ENCODE data around the gene KCNK15.

The KCNK15 gene

DNA sequence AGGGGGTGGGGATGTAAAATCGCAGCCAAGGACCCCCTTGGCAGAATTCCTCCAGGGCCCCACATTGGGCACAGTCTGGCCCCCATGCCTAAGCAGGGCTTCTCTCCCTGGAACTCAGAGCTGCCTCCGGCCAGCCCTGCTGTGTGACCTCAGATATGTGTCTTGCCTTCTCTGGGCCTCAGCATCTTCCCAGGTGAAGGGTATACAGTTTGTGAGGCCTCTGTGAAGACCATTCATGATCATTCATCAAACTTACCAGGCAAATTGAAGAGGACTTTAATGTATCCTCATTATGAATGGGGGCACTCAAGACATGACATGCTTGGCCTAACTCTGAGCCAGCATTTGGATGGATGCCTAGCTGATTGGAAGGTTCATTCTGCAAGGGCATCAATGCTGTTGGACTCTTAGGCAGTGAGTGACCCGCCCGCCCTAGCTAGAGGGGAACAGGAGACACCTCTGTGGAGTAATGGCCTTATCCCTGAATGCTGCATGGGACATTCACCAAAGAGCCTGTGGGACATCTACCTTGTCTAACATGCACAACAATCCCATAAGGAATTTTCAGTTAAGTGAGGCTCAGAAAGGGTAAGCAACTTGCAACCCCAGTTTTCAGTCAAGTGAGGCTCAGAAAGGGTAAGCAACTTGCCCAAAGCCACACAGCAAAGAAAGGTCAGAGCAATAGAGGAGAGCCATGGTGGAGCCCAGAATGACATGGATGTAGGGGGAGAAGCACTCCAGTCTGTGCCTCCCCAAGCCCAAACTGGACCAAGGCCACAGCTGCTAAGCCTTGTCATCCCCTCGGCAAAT, 30.0 kb upstream of the KCNK15 start:
- no peak for FAIRE-seq

GRCh38 chr20:44716309-44717106, 29.2 kb upstream of the KCNK15 start:
- FAIRE-seq = no peak

GRCh38 chr20:44717986-44718385, 27.7 kb upstream of the KCNK15 start:
- no peak for FAIRE-seq

DNA sequence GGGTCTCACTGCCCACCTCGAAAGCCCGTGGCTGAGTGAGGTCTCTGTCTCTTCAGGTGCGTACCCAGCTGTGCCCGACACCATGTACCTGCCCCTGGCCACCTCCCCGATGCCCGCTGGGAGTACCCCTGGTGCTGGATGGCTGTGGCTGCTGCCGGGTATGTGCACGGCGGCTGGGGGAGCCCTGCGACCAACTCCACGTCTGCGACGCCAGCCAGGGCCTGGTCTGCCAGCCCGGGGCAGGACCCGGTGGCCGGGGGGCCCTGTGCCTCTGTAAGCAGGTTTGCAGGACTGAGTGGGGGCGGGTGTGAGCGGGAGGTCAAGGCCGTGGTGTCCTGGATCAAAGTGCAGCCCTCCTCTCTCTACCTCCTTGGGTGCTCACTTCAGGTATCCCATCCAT, 25.8 kb upstream of the KCNK15 start:
- FAIRE-seq = no peak

DNA sequence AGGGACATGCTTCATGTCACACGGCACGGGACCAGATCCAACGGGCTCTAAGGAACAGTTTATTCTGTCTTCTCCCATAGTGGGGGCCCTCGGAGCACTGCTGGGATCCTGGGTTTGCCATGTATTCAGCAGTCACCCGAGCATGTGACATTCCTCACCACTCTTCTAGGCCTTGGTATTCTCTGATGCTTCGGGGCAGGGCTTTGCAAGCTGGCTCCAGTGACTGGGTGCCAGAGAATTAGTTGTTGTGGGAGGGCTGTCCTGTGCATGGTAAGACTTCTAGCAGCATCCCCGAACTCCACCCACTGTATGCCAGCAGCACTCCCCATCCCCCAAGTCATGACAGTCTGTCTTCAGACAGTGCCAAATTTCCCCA, 25.1 kb upstream of the KCNK15 start:
- no peak for FAIRE-seq

DNA sequence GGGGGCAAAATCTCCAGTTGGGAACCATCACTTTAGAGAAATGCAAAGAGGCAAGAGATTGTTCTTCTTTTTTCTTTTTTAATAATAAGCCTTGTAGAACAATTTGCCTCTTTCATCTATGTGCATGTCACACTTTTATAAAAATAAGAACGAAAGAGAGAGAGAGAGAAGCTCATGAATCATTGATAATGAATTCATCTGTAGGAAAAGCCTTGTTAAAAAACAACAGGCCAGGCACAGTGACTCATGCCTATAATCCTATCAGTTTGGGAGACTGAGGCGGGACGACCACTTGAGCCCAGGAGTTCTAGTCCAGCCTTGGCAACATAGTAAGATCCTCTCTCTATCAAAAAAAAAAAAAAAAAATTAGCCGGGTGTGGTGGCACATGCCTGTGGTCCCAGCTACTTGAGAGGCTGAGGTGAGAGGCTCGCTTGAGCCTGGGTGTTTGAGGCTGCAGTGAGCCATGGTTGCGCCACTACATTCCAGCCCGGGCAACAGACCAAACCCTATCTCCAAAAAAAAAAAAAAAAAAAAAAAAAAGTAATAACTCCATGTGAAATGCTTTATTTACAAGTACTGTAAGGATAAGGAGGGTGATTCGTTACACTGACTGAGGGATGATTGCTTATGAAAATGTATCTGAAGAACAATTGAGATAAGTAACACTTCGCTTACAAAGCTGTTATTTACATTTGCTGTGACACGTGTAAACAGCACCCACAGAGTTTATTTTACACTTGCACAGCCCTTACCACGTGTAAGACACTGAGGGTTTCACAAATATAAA, 24.5 kb upstream of the KCNK15 start:
- no peak for FAIRE-seq

DNA sequence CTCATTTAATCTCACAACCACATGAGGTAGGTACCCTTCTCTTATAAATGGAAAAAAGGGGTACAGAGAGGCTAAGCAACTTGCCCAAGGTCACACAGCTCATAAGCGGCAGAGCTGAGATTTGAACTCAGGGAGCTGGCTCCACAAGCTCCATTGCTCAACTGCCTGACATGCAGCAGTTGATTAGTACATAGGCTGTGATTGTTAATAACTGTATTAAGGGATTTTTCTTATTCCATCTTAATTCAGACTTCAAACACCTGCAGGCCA, 23.9 kb upstream of the KCNK15 start:
- FAIRE-seq = no peak

GRCh38 chr20:44722990-44723389, 22.7 kb upstream of the KCNK15 start:
- no peak for FAIRE-seq

DNA sequence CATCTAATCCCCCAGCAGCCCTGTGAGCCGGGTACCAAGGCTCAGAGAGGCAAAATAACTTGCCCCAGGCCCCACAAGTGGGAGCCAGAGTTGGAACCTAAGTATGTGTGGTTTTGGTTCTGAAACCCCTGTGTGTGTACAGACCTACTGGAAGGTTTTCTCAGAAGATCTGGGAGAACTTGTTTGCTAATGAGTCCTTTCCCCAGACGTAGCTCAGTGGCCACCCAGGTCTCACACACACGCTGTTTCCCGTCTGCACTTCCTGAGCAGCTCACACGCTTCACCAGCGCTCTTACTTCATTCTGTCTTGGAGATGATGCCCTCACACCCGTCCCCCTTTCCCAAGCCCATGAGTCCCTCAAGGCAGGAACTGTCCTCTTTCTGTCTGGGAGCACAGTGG, 22.3 kb upstream of the KCNK15 start:
- FAIRE-seq = no peak

GRCh38 chr20:44723798-44724362, 21.8 kb upstream of the KCNK15 start:
- no peak for FAIRE-seq

- no peak for FAIRE-seq
Measured at GRCh38 chr20:44724423-44725091, 21.1 kb upstream of the KCNK15 start.

- FAIRE-seq = no peak
Measured at GRCh38 chr20:44725837-44726236, 19.8 kb upstream of the KCNK15 start.

DNA sequence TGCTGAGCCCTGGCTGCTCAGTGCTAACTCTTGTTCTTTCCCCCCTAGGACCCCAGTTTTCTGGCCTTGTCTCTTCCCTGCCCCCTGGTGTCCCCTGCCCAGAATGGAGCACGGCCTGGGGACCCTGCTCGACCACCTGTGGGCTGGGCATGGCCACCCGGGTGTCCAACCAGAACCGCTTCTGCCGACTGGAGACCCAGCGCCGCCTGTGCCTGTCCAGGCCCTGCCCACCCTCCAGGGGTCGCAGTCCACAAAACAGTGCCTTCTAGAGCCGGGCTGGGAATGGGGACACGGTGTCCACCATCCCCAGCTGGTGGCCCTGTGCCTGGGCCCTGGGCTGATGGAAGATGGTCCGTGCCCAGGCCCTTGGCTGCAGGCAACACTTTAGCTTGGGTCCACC, 18.6 kb upstream of the KCNK15 start:
- no peak for FAIRE-seq

GRCh38 chr20:44727651-44728050, 18.0 kb upstream of the KCNK15 start:
- no peak for FAIRE-seq

DNA sequence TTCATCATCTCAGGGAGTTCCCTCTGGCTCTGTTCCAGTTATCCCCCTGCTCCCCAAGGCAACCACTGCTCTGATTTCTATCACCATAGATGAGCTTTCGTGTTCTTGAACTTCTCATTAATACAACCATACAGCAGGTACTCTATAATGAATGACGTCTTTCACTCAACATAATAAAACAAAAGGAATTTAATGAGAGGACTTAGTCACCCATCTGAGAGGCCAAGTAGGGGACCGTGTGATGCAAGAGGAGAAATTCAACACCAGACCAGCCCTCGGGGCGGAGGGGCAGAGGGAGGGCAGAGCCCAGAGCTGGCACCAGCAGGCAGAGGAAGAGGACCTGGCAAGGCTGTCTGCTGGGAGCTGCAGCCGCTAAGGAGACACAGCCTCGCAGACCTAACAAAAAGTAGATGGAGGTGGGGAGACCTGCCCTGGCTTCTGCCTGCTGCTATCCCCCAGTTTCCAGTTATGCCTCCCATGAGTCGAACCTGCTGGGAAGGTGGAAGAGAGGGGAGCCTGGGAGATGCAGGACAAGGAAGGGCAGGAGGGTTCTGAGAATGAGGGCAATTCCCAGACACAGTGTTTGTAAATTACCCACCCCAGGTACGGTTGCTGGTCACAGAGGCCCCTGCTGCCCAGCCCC, 16.7 kb upstream of the KCNK15 start:
- no peak for FAIRE-seq

- FAIRE-seq = no peak
Measured at GRCh38 chr20:44730441-44730840, 15.2 kb upstream of the KCNK15 start.

DNA sequence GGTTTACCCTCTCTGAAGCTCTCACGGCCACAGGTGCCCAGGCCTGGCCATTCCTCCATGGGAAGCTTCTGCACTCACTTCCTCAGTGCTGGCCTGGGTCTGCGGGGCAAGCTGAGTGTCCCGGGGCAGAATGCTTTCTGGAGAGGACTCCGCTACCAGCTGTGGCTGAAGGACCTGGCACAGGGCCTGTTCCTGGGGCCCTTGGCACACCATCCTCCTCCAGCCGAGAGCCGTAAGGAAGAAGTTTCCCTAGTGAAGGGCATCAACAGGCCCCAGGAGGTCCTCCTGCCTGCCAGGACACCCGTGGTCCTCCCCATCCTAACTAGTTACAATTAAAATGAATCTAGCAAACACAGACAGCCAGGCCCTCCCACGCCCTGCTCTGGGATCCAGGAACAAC, 14.0 kb upstream of the KCNK15 start:
- no peak for FAIRE-seq

GRCh38 chr20:44732327-44732726, 13.3 kb upstream of the KCNK15 start:
- no peak for FAIRE-seq

- no peak for FAIRE-seq
Measured at GRCh38 chr20:44733341-44734069, 12.2 kb upstream of the KCNK15 start.

- no peak for FAIRE-seq
Measured at GRCh38 chr20:44734938-44735337, 10.7 kb upstream of the KCNK15 start.

GRCh38 chr20:44735816-44736169, 9.9 kb upstream of the KCNK15 start:
- no peak for FAIRE-seq

Measured in islet of Langerhans (tissue), 1 donor.